HEK293 (cell line): ENCODE data around the gene SKA2.

Source experiments
- CTCF ChIA-PET: fragments of 350-600 bp; formaldehyde crosslinking; extraction: SDS; loops from one replicate; lab custom pipeline; 2021; ENCODE audit warnings: antibody characterized with exemption; lab: Yijun Ruan, JAX
- POLR2A ChIA-PET: fragments of 300-600 bp; formaldehyde crosslinking; extraction: SDS; loops from one replicate; lab custom pipeline; 2020; ENCODE audit warnings: antibody characterized with exemption, inconsistent platforms; lab: Yijun Ruan, JAX
- H3K27ac ChIP-seq: fragments of 200-500 bp; sonication (Bioruptor generic); 2 replicates; pipeline ENCODE4 v1.5.1; 2014; ENCODE audit warnings: low read depth, low read length, control low read depth, inconsistent platforms; ENCODE audit errors: extremely low read depth
- H3K36me3 ChIP-seq, 2 experiments: fragments of 200-500 bp in 1 of 2; sonication (Bioruptor generic) in 1 of 2; 1 replicate in 1 of 2; 2 replicates in 1 of 2; pipeline ENCODE4 v1.5.1; 2014 to 2017; ENCODE audit warnings: inconsistent platforms in 2 of 2, low read length in 2 of 2; ENCODE audit not compliant: control insufficient read depth in 2 of 2, insufficient read depth in 1 of 2
- H3K4me1 ChIP-seq: fragments of 200-500 bp; sonication (Bioruptor generic); 2 replicates; pipeline ENCODE4 v1.5.1; 2014; ENCODE audit warnings: mild to moderate bottlenecking, low read length, inconsistent platforms; ENCODE audit not compliant: control insufficient read depth, insufficient read depth
- H3K4me3 ChIP-seq: 2 replicates; pipeline ENCODE4 v1.5.1; 2011; ENCODE audit warnings: low read depth, mild to moderate bottlenecking, control low read depth, low read length, moderate library complexity
- H3K9me3 ChIP-seq: fragments of 200-500 bp; sonication (Bioruptor generic); 2 replicates; pipeline ENCODE4 v1.5.1; 2014; ENCODE audit warnings: low read depth, low read length, inconsistent platforms; ENCODE audit not compliant: control insufficient read depth, insufficient read depth
- BCL6B ChIP-seq: fragments of 450-650 bp; formaldehyde crosslinking; IDR thresholded peaks from 2 replicates; pipeline ENCODE4 v1.5.1; 2017; ENCODE audit warnings: missing biosample characterization, missing genetic modification characterization
- CTCF ChIP-seq: fragments of 450-650 bp; formaldehyde crosslinking; IDR thresholded peaks from 2 replicates; pipeline ENCODE4 v1.5.1; 2016; ENCODE audit warnings: missing biosample characterization, missing genetic modification characterization
- HOXC10 ChIP-seq: sonication (generic); formaldehyde crosslinking; IDR thresholded peaks from 2 replicates; pipeline ENCODE4 v1.8.1; 2023; ENCODE audit warnings: mild to moderate bottlenecking, missing genetic modification reagents
- HOXD13 ChIP-seq: sonication (generic); formaldehyde crosslinking; IDR thresholded peaks from 2 replicates; pipeline ENCODE4 v1.8.0; 2022; ENCODE audit warnings: missing genetic modification reagents, borderline replicate concordance
- MYNN ChIP-seq: fragments of 450-650 bp; formaldehyde crosslinking; IDR thresholded peaks from 2 replicates; pipeline ENCODE4 v1.5.1; 2016; ENCODE audit warnings: missing biosample characterization, missing genetic modification characterization, borderline replicate concordance
- PRDM10 ChIP-seq: fragments of 450-650 bp; formaldehyde crosslinking; IDR thresholded peaks from 2 replicates; pipeline ENCODE4 v1.5.1; 2016; ENCODE audit warnings: missing biosample characterization, missing genetic modification characterization
- SCRT1 ChIP-seq: fragments of 450-650 bp; formaldehyde crosslinking; IDR thresholded peaks from 2 replicates; pipeline ENCODE4 v1.5.1; 2016; ENCODE audit warnings: missing biosample characterization, missing genetic modification characterization, borderline replicate concordance
- SCRT2 ChIP-seq: fragments of 450-650 bp; formaldehyde crosslinking; IDR thresholded peaks from 2 replicates; pipeline ENCODE4 v1.5.1; 2016; ENCODE audit warnings: missing biosample characterization, missing genetic modification characterization
- TRIM28 ChIP-seq: IDR thresholded peaks from 2 replicates; pipeline ENCODE4 v1.6.1; 2011; ENCODE audit warnings: low read length, control low read depth, borderline replicate concordance
- WT1 ChIP-seq: fragments of 450-650 bp; formaldehyde crosslinking; IDR thresholded peaks from 2 replicates; pipeline ENCODE4 v1.5.1; 2016; ENCODE audit warnings: missing biosample characterization, missing genetic modification characterization
- ZBTB17 ChIP-seq: fragments of 450-650 bp; formaldehyde crosslinking; IDR thresholded peaks from 2 replicates; pipeline ENCODE4 v1.5.1; 2016; ENCODE audit warnings: missing biosample characterization, missing genetic modification characterization
- ZBTB49 ChIP-seq: fragments of 450-650 bp; formaldehyde crosslinking; IDR thresholded peaks from 2 replicates; pipeline ENCODE4 v1.5.1; 2016; ENCODE audit warnings: missing biosample characterization, missing genetic modification characterization, low read depth
- ZNF138 ChIP-seq: fragments of 450-650 bp; formaldehyde crosslinking; IDR thresholded peaks from 2 replicates; pipeline ENCODE4 v1.5.1; 2016; ENCODE audit warnings: missing biosample characterization, missing genetic modification characterization, borderline replicate concordance
- ZNF221 ChIP-seq: fragments of 450-650 bp; formaldehyde crosslinking; IDR thresholded peaks from 2 replicates; pipeline ENCODE4 v1.5.1; 2017; ENCODE audit warnings: missing biosample characterization, missing genetic modification characterization, borderline replicate concordance
- ZNF274 ChIP-seq, 2 experiments: fragments of 200-500 bp in 1 of 2; fragments of 450-650 bp in 1 of 2; sonication (Bioruptor generic) in 1 of 2; formaldehyde crosslinking in 1 of 2; IDR thresholded peaks; 2 replicates each; pipeline versions ENCODE4 v1.5.1 to v1.6.1; 2014 to 2016; ENCODE audit warnings: borderline replicate concordance in 1 of 2, inconsistent platforms in 1 of 2, low read length in 1 of 2, missing biosample characterization in 1 of 2, missing genetic modification characterization in 1 of 2
- ZNF302 ChIP-seq: fragments of 450-650 bp; formaldehyde crosslinking; IDR thresholded peaks from 2 replicates; pipeline ENCODE4 v1.5.1; 2016; ENCODE audit warnings: missing biosample characterization, missing genetic modification characterization, low read depth
- ZNF391 ChIP-seq: fragments of 450-650 bp; formaldehyde crosslinking; IDR thresholded peaks from 2 replicates; pipeline ENCODE4 v1.5.1; 2016; ENCODE audit warnings: low read depth, missing biosample characterization, missing genetic modification characterization, borderline replicate concordance
- ZNF48 ChIP-seq: fragments of 450-650 bp; formaldehyde crosslinking; IDR thresholded peaks from 2 replicates; pipeline ENCODE4 v1.5.1; 2016; ENCODE audit warnings: missing biosample characterization, missing genetic modification characterization
- ZNF488 ChIP-seq: fragments of 450-650 bp; formaldehyde crosslinking; IDR thresholded peaks from 2 replicates; pipeline ENCODE4 v1.5.1; 2016; ENCODE audit warnings: missing biosample characterization, missing genetic modification characterization
- ZNF561 ChIP-seq: fragments of 450-650 bp; IDR thresholded peaks from 2 replicates; pipeline ENCODE4 v1.5.1; 2018; ENCODE audit warnings: missing biosample characterization, missing genetic modification characterization, borderline replicate concordance
- ZNF701 ChIP-seq: fragments of 450-650 bp; formaldehyde crosslinking; IDR thresholded peaks from 2 replicates; pipeline ENCODE4 v1.5.1; 2016; ENCODE audit warnings: missing biosample characterization, missing genetic modification characterization
- ZNF747 ChIP-seq: fragments of 450-650 bp; formaldehyde crosslinking; IDR thresholded peaks from 2 replicates; pipeline ENCODE4 v1.5.1; 2016; ENCODE audit warnings: missing biosample characterization, missing genetic modification characterization
- ZNF776 ChIP-seq: fragments of 450-650 bp; formaldehyde crosslinking; IDR thresholded peaks from 2 replicates; pipeline ENCODE4 v1.5.0; 2017; ENCODE audit warnings: missing biosample characterization, missing genetic modification characterization, borderline replicate concordance
- ZNF830 ChIP-seq: fragments of 450-650 bp; IDR thresholded peaks from 2 replicates; pipeline ENCODE4 v1.5.0; 2018; ENCODE audit warnings: missing biosample characterization, missing genetic modification characterization, low read depth, mild to moderate bottlenecking, moderate library complexity
- ZSCAN30 ChIP-seq: fragments of 450-650 bp; IDR thresholded peaks from 2 replicates; pipeline ENCODE4 v1.5.1; 2018; ENCODE audit warnings: missing biosample characterization, mild to moderate bottlenecking, missing genetic modification characterization, moderate library complexity

SKA2 gene

GRCh38 chr17:59165933-59166342 lies 11.0 kb upstream of the SKA2 start (continued):
- no peak for TF ChIP-seq BCL6B (tag by site-specific recombination)
- no peak for TF ChIP-seq ZNF701 (tag by site-specific recombination)
- no peak for TF ChIP-seq ZNF747 (tag by site-specific recombination)
- TF ChIP-seq ZSCAN30 (tag by site-specific recombination), result peak; percentile 75; the same call in 1 of the 2 replicates
- TF ChIP-seq SCRT2, result peak; percentile 96
- no peak for TF ChIP-seq MYNN
- TF ChIP-seq ZNF274 (IDR thresholded peaks at IDR 0.05; ENCODE audit: low read length), result no peak
- no peak for TF ChIP-seq ZNF274 (tag by site-specific recombination; IDR thresholded peaks at IDR 0.05; ENCODE audit: borderline replicate concordance)
- TF ChIP-seq SCRT1 (tag by site-specific recombination), result peak; percentile 68; the same call in 1 of the 2 replicates
- no peak for TF ChIP-seq ZNF391 (tag by site-specific recombination)
- TF ChIP-seq ZBTB17 (tag by site-specific recombination), result 0 out of 2 replicates have a peak, but pooled peaks have one; percentile 25
- no peak for TF ChIP-seq ZNF302
- TF ChIP-seq ZNF488 (tag by site-specific recombination), result no peak
- TF ChIP-seq PRDM10, result 0 out of 2 replicates have a peak, but pooled peaks have one; percentile 9
- TF ChIP-seq ZNF221 (tag by site-specific recombination), result no peak
- TF ChIP-seq TRIM28, result 0 out of 2 replicates have a peak, but pooled peaks have one; percentile 34
- TF ChIP-seq ZNF561 (tag by site-specific recombination), result no peak
- TF ChIP-seq HOXD13 (CRISPR knock-in tag), result no peak
- no peak for TF ChIP-seq ZNF830 (tag by site-specific recombination)
- peak; percentile 37; the same call in 1 of the 2 replicates for TF ChIP-seq CTCF (tag by site-specific recombination)

- no peak overlapping the region for H3K4me3 ChIP-seq
- TF ChIP-seq ZNF488 (tag by site-specific recombination) (no peak), ZNF48 (tag by site-specific recombination) (no peak), ZNF776 (no peak), WT1 (tag by site-specific recombination) (no peak), ZNF138 (tag by site-specific recombination) (no peak), HOXC10 (CRISPR knock-in tag) (no peak), ZNF391 (tag by site-specific recombination) (no peak), ZBTB49 (tag by site-specific recombination) (no peak)
- CTCF ChIA-PET, result no interaction called here
- H3K36me3 ChIP-seq, result peaks cover 0 to 12% of the 10 kb centered on the region in 2 experiments; a peak in 1 of 3 replicates
- H3K4me1 ChIP-seq, result peaks cover 6% of the 10 kb centered on the region
- H3K27ac ChIP-seq, result no peak overlapping the region
- POLR2A ChIA-PET, result interaction anchor here (0.6 to 1.2 kb wide), 3 partner anchors 29 to 530 kb away, joined by 3 read pairs; no protein-coding TSS in a partner anchor
- no peaks in the 10 kb centered on the region for H3K9me3 ChIP-seq
Observed at GRCh38 chr17:59161477-59161876, 6.5 kb upstream of the SKA2 start.
